Stimulated activated CD8-positive, alpha-beta memory T cell treated with anti-CD3 and anti-CD28 coated beads, Interleukin-2, amount 100 ng/mL, for 1 hour (primary cell): ENCODE data around the gene CCL24.
"Not testable (repeated sequence)": the region's sequence is repeated elsewhere in the genome, so short reads cannot be mapped to it uniquely, and the experiment has no call there.

Source experiments
- DNase-seq, 2 donors: peaks; one replicate each; pipeline ENCODE4 v3.0.0-alpha.2; 2020; ENCODE audit warnings: low read depth in 2 of 2

The CCL24 gene

GRCh38 chr7:75780647-75781273 is 32.8 kb downstream of the CCL24 start:
- not testable (repeated sequence) for DNase-seq

GRCh38 chr7:75779516-75779915 is 34.1 kb downstream of the CCL24 start:
- DNase-seq = not testable (repeated sequence)

- DNase-seq = not testable (repeated sequence)
These were observed 34.6 kb downstream of the CCL24 start for GRCh38 chr7:75779035-75779434.

- DNase-seq = peak; percentile 6 to 12
These were observed 37.2 kb downstream of the CCL24 start for GRCh38 chr7:75776295-75776971.

GRCh38 chr7:75773958-75774357 is 39.6 kb downstream of the CCL24 start:
- not testable (repeated sequence) for DNase-seq

GRCh38 chr7:75772081-75773077 is 41.2 kb downstream of the CCL24 start, which contains the start of gene CCL26:
Gene CCL26, minus strand, starts transcription at chr7:75772211. Its CDS starts 35 bp downstream, at chr7:75772176.
- no peak for DNase-seq

GRCh38 chr7:75771224-75771623 is 42.4 kb downstream of the CCL24 start:
- DNase-seq = no peak

GRCh38 chr7:75762350-75762917 is 51.2 kb downstream of the CCL24 start:
- DNase-seq = no peak

- not testable (repeated sequence) for DNase-seq
These were observed 51.8 kb downstream of the CCL24 start for GRCh38 chr7:75761801-75762200.
